ENCODE measurements around the gene DDX47. TPM values are rescaled to one million over a fixed set of nuclear protein-coding genes. Genes with fewer than 3 reads are reported as not detected.

Gene DDX47
- total RNA-seq, 2 experiments from 2014 or later: 153 TPM

DNA sequence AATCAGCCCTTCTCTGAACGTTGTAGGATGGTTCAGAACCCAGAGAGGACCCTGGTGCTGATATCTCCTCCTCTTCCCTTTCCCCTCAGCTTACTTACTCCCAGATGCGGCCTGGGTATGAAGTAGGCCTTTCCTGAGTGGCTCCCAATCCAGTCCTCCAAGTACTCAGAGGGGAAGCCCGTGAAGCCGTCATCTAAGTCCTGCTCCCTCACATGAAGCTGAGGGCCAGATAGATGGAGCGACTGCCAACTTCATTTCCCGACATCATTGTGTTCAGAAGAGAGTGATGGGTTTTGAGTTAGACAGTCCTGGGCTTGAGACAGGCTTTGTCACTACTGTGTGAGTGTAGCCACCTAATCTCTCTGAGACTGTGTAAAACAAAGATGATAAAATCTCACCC lies 25.0 kb upstream of the DDX47 start:
- no peaks in the 10 kb centered on the region for H3K36me3 ChIP-seq (ENCODE audit: insufficient read depth, low read length)
- H3K27ac ChIP-seq (ENCODE audit: low read depth in 1 of 2, low read length in 2 of 2): no peak overlapping the region
- H3K9me3 Mint-ChIP-seq: no peaks in the 10 kb centered on the region
- intact Hi-C loops (cut with DNase I, micrococcal nuclease): loop anchor here (1.0 to 10.0 kb wide), 9 partner anchors 20 to 307 kb away; partner anchors contain the start of genes DDX47 (in 2 of the 2), GPRC5A (in 1 of the 2) and HEBP1 (in 1 of the 2)
- H3K4me1 ChIP-seq (ENCODE audit: insufficient read depth, low read length): peaks cover 27% of the 10 kb centered on the region
- H3K4me1 Mint-ChIP-seq (ENCODE audit: low read depth): peaks cover 20% of the 10 kb centered on the region
- H3K27ac Mint-ChIP-seq: peak overlapping the region; percentile 72
- no peak overlapping the region for H3K4me3 ChIP-seq (ENCODE audit: low read length)
- ChIA-PET CTCF (interaction anchor here (0.6 to 1.0 kb wide), 3 partner anchors 10 to 1204 kb away, joined by 3 to 5 read pairs (median 3); partner anchors contain the start of gene DDX47), POLR2A (interaction anchor here (1.1 to 3.5 kb wide), 7 partner anchors 18 to 103 kb away, joined by 3 to 24 read pairs (median 13); partner anchors contain the start of genes DDX47 and GPRC5A)
- H3K27me3 Mint-ChIP-seq: no peaks in the 10 kb centered on the region
- TF ChIP-seq CTCF (IDR thresholded peaks at IDR 0.05): no peak
- no peaks in the 10 kb centered on the region for H3K27me3 ChIP-seq (ENCODE audit: control insufficient read depth in 1 of 2, insufficient read depth in 2 of 2, low read length in 2 of 2)
- no peaks in the 10 kb centered on the region for H3K36me3 Mint-ChIP-seq (ENCODE audit: low read depth)
- H3K9me3 ChIP-seq (ENCODE audit: control insufficient read depth in 1 of 2, insufficient read depth in 1 of 2, low read length in 2 of 2): no peaks in the 10 kb centered on the region
- H3K4me3 Mint-ChIP-seq: peak overlapping the region; percentile 93
- DNase-seq: peak in 1 of 14 experiments; percentile 26
- no peak for ATAC-seq (ENCODE audit: poor library complexity)

DNA sequence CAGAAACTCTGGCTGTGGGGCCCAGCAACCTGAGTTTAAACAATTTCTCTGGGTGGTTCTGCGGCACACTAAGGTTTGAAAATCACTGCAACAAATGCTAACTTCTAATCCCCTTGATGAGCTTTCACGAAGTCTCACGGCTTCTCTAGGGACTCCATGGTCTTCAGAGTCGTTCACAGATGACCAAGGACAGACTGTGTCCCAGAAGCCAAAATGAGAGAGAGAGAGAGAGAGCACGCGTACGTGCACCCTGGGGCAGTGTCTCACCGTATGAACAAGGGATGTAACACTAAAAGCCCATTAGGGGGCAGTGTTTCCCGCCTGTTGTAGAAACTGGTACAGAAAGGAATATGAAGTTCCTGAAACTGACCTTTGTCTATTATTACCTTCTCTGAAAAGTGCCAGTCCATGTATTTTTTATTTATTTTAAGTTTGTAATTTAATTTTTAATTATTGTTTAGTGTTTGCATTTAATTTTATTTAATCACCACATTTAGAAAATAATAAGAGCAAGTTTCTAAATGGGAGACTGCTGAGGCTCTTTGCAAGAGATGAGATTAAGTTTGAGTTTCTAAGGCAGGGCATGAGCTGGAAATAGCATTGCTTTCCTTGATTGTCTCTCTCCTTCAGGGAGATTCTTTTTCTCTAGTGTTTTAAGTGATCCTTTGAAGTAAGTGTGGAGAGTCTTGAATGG lies 24.3 kb upstream of the DDX47 start:
- DNase-seq (peak; percentile 20 to 88 (median 54)), ATAC-seq (ENCODE audit: poor library complexity) (peak; percentile 68)
- ChIA-PET CTCF (interaction anchor here (0.6 to 1.6 kb wide), 9 partner anchors 9 to 1205 kb away, joined by 3 to 9 read pairs (median 5); partner anchors contain the start of gene DDX47), POLR2A (interaction anchor here (0.9 to 3.5 kb wide), 8 partner anchors 17 to 128 kb away, joined by 3 to 24 read pairs (median 4); partner anchors contain the start of genes DDX47 and GPRC5A)
- H3K9me3 ChIP-seq (ENCODE audit: control insufficient read depth in 1 of 2, insufficient read depth in 1 of 2, low read length in 2 of 2): no peaks in the 10 kb centered on the region
- H3K27ac Mint-ChIP-seq: peak overlapping the region; percentile 72
- H3K4me3 ChIP-seq (ENCODE audit: low read length): no peak overlapping the region
- H3K27me3 Mint-ChIP-seq: no peaks in the 10 kb centered on the region
- peaks cover 20% of the 10 kb centered on the region for H3K4me1 Mint-ChIP-seq (ENCODE audit: low read depth)
- no peaks in the 10 kb centered on the region for H3K36me3 ChIP-seq (ENCODE audit: insufficient read depth, low read length)
- no peaks in the 10 kb centered on the region for H3K9me3 Mint-ChIP-seq
- no peaks in the 10 kb centered on the region for H3K36me3 Mint-ChIP-seq (ENCODE audit: low read depth)
- no peaks in the 10 kb centered on the region for H3K27me3 ChIP-seq (ENCODE audit: control insufficient read depth in 1 of 2, insufficient read depth in 2 of 2, low read length in 2 of 2)
- peak overlapping the region; percentile 93 for H3K4me3 Mint-ChIP-seq
- peaks cover 27% of the 10 kb centered on the region for H3K4me1 ChIP-seq (ENCODE audit: insufficient read depth, low read length)
- intact Hi-C loops (cut with DNase I, micrococcal nuclease): loop anchor here (1.0 to 10.0 kb wide), 9 partner anchors 19 to 306 kb away; partner anchors contain the start of genes DDX47 (in 2 of the 2), GPRC5A (in 1 of the 2) and HEBP1 (in 1 of the 2)
- H3K27ac ChIP-seq (ENCODE audit: low read depth in 1 of 2, low read length in 2 of 2): no peak overlapping the region
- peak; percentile 99 for TF ChIP-seq CTCF (IDR thresholded peaks at IDR 0.05)

DNA sequence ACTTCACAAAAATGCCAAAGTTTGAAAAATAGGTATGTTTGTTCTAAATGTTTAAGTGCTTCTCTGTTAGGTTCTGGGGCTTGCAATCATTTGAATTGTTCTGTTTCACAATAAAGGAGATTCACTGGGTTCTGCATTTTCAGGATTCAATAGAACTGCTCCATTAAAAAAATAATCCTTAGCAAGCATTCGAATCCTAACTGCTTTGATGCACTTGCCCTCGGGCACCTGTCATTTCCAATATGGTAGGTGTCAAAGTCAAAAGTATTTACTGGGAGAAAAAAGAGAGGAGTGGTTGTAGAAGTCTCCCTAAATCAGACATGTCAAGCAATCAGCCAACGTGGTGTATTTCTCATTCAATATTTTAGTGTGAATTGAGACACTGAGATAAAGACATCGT lies 22.2 kb upstream of the DDX47 start:
- POLR2A ChIA-PET: interaction anchor here (1.7 to 2.7 kb wide), 2 partner anchors 15 to 22 kb away, joined by 3 to 17 read pairs; partner anchors contain the start of gene DDX47
- CTCF ChIA-PET: no interaction called here
- no peaks in the 10 kb centered on the region for H3K27me3 Mint-ChIP-seq

More for the DNA sequence above, 22.2 kb upstream of the DDX47 start:
- Histone ChIP-seq H3K27ac (ENCODE audit: low read depth in 1 of 2, low read length in 2 of 2) (no peak overlapping the region), H3K27me3 (ENCODE audit: control insufficient read depth in 1 of 2, insufficient read depth in 2 of 2, low read length in 2 of 2) (no peaks in the 10 kb centered on the region), H3K9me3 (ENCODE audit: control insufficient read depth in 1 of 2, insufficient read depth in 1 of 2, low read length in 2 of 2) (no peaks in the 10 kb centered on the region), H3K4me1 (ENCODE audit: insufficient read depth, low read length) (peaks cover 20% of the 10 kb centered on the region), H3K4me3 (ENCODE audit: low read length) (no peak overlapping the region), H3K36me3 (ENCODE audit: insufficient read depth, low read length) (no peaks in the 10 kb centered on the region)
- Mint-ChIP-seq H3K4me1 (ENCODE audit: low read depth) (peaks cover 17% of the 10 kb centered on the region), H3K36me3 (ENCODE audit: low read depth) (no peaks in the 10 kb centered on the region), H3K4me3 (no peak overlapping the region), H3K27ac (no peak overlapping the region), H3K9me3 (no peaks in the 10 kb centered on the region)
- DNase-seq (no peak), ATAC-seq (ENCODE audit: poor library complexity) (no peak)
- intact Hi-C loops (cut with DNase I, micrococcal nuclease): loop anchor here in 1 of 2 experiments (5.0 kb wide), 1 partner anchor 421 kb away; no protein-coding TSS in a partner anchor
- no peak for TF ChIP-seq CTCF (IDR thresholded peaks at IDR 0.05)

Measured in CD4-positive, alpha-beta T cell (primary cell).